Measurements from ENCODE around the gene PRM3. TPM values are rescaled to one million over a fixed set of nuclear protein-coding genes. Genes with fewer than 3 reads are reported as not detected.

PRM3 gene
- total and polyA plus RNA-seq, 7 donors, result not detected

GRCh38 chr16:11296706-11297491, 23.5 kb upstream of the PRM3 start:
- no peaks in the 10 kb centered on the region for H3K9me3 ChIP-seq
- peak overlapping the region; percentile 3 to 28 (median 19) for H3K4me3 ChIP-seq
- peak in 2 of 4 donors; percentile 25 to 86 for TF ChIP-seq EP300 (IDR thresholded peaks at IDR 0.05)
- peak; percentile 59 to 87 (median 67) for TF ChIP-seq POLR2AphosphoS5 (IDR thresholded peaks at IDR 0.05)
- TF ChIP-seq POLR2A (IDR thresholded peaks at IDR 0.05), result no peak
- intact Hi-C loops (cut with DNase I), result no loop called here
- H3K4me1 ChIP-seq, result peaks cover 0 to 19% (median 15%) of the 10 kb centered on the region in 4 donors
- DNase-seq, result peak; percentile 75
- peak overlapping the region in 3 of 4 donors; percentile 44 to 76 (median 75) for H3K27ac ChIP-seq
- H3K27me3 ChIP-seq, result no peaks in the 10 kb centered on the region
- 32 to 36% methylated on average over 10 of the region's 10 CpGs for WGBS, 2 donors
- no peaks in the 10 kb centered on the region for H3K36me3 ChIP-seq

- 90% methylated on average over 3 of the region's 3 CpGs for WGBS, 2 donors
- intact Hi-C loops (cut with DNase I), result no loop called here
Observed at GRCh38 chr16:11296351-11296705, 22.9 kb upstream of the PRM3 start.

GRCh38 chr16:11295672-11296071, 22.2 kb upstream of the PRM3 start:
- Histone ChIP-seq H3K4me3 (no peak overlapping the region), H3K27ac (no peak overlapping the region), H3K27me3 (no peaks in the 10 kb centered on the region), H3K4me1 (peaks cover 0 to 19% (median 15%) of the 10 kb centered on the region in 4 donors), H3K36me3 (no peaks in the 10 kb centered on the region), H3K9me3 (no peaks in the 10 kb centered on the region)
- WGBS, 2 donors, result 92 to 93% methylated on average over 4 of the region's 4 CpGs
- intact Hi-C loops (cut with DNase I), result no loop called here
- TF ChIP-seq POLR2A (IDR thresholded peaks at IDR 0.05) (no peak), CTCF (IDR thresholded peaks at IDR 0.05) (no peak), POLR2AphosphoS5 (IDR thresholded peaks at IDR 0.05) (no peak), EP300 (IDR thresholded peaks at IDR 0.05) (no peak)
- no peak for DNase-seq

More at GRCh38 chr16:11296351-11296705, 22.9 kb upstream of the PRM3 start:
- Histone ChIP-seq H3K27me3 (no peaks in the 10 kb centered on the region), H3K4me1 (peaks cover 0 to 19% (median 15%) of the 10 kb centered on the region in 4 donors), H3K36me3 (no peaks in the 10 kb centered on the region), H3K4me3 (no peak overlapping the region), H3K9me3 (no peaks in the 10 kb centered on the region), H3K27ac (peak overlapping the region in 1 of 4 donors; percentile 76)
- TF ChIP-seq EP300 (IDR thresholded peaks at IDR 0.05) (no peak), CTCF (IDR thresholded peaks at IDR 0.05) (no peak), POLR2AphosphoS5 (IDR thresholded peaks at IDR 0.05) (no peak), POLR2A (IDR thresholded peaks at IDR 0.05) (no peak)
- DNase-seq, result no peak

GRCh38 chr16:11292076-11292748, 18.8 kb upstream of the PRM3 start:
- no peak for TF ChIP-seq EP300 (IDR thresholded peaks at IDR 0.05)
- no peak for TF ChIP-seq POLR2AphosphoS5 (IDR thresholded peaks at IDR 0.05)
- TF ChIP-seq CTCF (IDR thresholded peaks at IDR 0.05), result no peak
- no peak for TF ChIP-seq POLR2A (IDR thresholded peaks at IDR 0.05)
- H3K36me3 ChIP-seq, result no peaks in the 10 kb centered on the region
- no peak for DNase-seq
- intact Hi-C loops (cut with DNase I), result no loop called here
- H3K4me1 ChIP-seq, result peaks cover 0 to 8% (median 7%) of the 10 kb centered on the region in 4 donors
- H3K9me3 ChIP-seq, result no peaks in the 10 kb centered on the region
- 89 to 90% methylated on average over 7 of the region's 7 CpGs for whole genome bisulfite sequencing, 2 donors
- no peak overlapping the region for H3K27ac ChIP-seq
- H3K4me3 ChIP-seq, result no peak overlapping the region
- no peaks in the 10 kb centered on the region for H3K27me3 ChIP-seq

GRCh38 chr16:11291091-11291703, 17.8 kb upstream of the PRM3 start:
- intact Hi-C loops (cut with DNase I), result no loop called here
- WGBS, 2 donors, result 80 to 85% methylated on average over 10 of the region's 10 CpGs

More at GRCh38 chr16:11291091-11291703, 17.8 kb upstream of the PRM3 start:
- Histone ChIP-seq H3K27ac (no peak overlapping the region), H3K9me3 (no peaks in the 10 kb centered on the region), H3K4me3 (no peak overlapping the region), H3K27me3 (no peaks in the 10 kb centered on the region), H3K36me3 (no peaks in the 10 kb centered on the region), H3K4me1 (no peaks in the 10 kb centered on the region)
- no peak for DNase-seq
- TF ChIP-seq POLR2AphosphoS5 (IDR thresholded peaks at IDR 0.05) (no peak), CTCF (IDR thresholded peaks at IDR 0.05) (no peak), EP300 (IDR thresholded peaks at IDR 0.05) (no peak), POLR2A (IDR thresholded peaks at IDR 0.05) (no peak)

Data from sigmoid colon (tissue), 7 donors.